GM06990 (cell line): ENCODE results near the gene CNN1.

Experiments
- DNase-seq: peaks from one replicate; pipeline ENCODE4 v3.0.0-alpha.2; 2011; ENCODE audit not compliant: insufficient read length; ENCODE audit errors: extremely low read depth
- H3K27me3 ChIP-seq: replicated peaks from 2 replicates; pipeline ENCODE4 v1.6.0; 2011; ENCODE audit warnings: low read length; ENCODE audit not compliant: control insufficient read depth, insufficient read depth
- H3K36me3 ChIP-seq: 2 replicates; pipeline ENCODE4 v1.5.1; 2011; ENCODE audit warnings: low read length; ENCODE audit not compliant: control insufficient read depth, insufficient read depth
- H3K4me3 ChIP-seq: replicated peaks from 2 replicates; pipeline ENCODE4 v1.5.1; 2011; ENCODE audit warnings: low read depth, mild to moderate bottlenecking, control low read depth, low read length
- CTCF ChIP-seq: IDR thresholded peaks from 2 replicates; pipeline ENCODE4 v1.5.1; 2011; ENCODE audit warnings: low read length, control low read depth, mild to moderate bottlenecking, inconsistent platforms; ENCODE audit not compliant: insufficient read depth, poor library complexity, severe bottlenecking

The CNN1 gene

DNA sequence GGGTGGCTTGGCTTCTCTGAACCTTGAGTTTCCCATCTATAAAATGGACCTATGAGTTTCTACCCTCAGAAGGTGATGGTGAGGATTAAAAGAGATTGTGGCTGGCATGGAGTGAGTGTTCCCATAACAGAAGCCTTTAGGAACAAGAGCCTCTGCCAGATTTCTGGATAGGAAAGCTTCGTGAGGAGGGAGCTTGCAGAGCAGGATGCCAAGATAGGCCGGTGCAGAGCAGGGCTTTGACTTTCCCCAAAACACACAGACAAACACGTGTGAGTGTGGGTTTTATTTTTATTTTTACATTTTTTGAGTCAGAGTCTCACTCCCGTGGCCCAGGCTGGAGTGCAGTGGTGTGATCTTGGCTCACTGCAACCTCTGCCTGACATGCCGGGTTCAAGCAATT lies 3.7 kb upstream of the CNN1 start:
- TF ChIP-seq CTCF: no peak
- no peaks in the 10 kb centered on the region for H3K27me3 ChIP-seq
- H3K36me3 ChIP-seq: no peaks in the 10 kb centered on the region
- no peak overlapping the region for H3K4me3 ChIP-seq
- DNase-seq: no peak

DNA sequence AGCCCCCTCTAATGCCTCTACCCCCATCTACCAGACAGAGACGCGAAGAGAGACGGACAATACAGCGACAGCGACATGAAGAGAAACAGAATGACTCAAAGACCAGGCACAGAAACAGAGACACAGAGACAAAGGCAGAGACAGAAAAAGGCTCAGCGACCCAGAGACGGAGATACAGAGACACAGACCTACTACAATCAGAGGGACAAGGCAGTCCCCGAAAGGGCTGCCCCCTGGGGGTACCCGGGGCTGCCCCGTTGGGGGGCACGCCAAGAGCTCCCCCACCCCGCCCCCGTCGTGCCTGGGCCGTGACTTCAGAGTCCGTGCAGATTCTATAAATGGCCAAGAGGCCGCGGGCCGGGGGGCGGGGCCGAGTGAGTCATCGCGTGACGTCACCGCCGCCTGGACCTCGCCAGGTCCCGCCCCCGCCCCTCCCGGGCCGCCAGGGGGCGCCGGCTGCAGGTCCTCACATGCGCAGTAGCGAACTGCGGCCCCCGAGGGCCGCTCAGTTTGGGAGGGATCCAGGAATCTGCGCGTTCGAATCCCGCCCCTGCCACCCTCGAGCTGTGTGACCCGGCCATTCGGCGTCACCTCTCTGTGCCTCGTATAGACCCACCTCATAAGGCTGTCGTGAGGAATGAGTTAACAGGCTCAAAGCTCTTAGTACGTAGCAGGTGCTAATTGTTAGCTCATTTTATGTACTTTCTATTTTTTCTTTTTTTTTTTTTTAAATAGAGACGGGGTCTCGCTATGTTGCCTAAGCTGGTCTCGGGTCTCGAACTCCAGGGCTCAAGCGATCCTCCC lies 2.7 kb upstream of the CNN1 start:
- Histone ChIP-seq H3K27me3 (no peaks in the 10 kb centered on the region), H3K4me3 (peak overlapping the region; percentile 60), H3K36me3 (no peaks in the 10 kb centered on the region)
- peak; percentile 92 for DNase-seq
- peak; percentile 79 for TF ChIP-seq CTCF

- H3K36me3 ChIP-seq: no peaks in the 10 kb centered on the region
- TF ChIP-seq CTCF: no peak
- H3K27me3 ChIP-seq: no peaks in the 10 kb centered on the region
- DNase-seq: no peak
- no peak overlapping the region for H3K4me3 ChIP-seq
Measured at GRCh38 chr19:11539495-11540365, 1.1 kb downstream of the CNN1 start.

DNA sequence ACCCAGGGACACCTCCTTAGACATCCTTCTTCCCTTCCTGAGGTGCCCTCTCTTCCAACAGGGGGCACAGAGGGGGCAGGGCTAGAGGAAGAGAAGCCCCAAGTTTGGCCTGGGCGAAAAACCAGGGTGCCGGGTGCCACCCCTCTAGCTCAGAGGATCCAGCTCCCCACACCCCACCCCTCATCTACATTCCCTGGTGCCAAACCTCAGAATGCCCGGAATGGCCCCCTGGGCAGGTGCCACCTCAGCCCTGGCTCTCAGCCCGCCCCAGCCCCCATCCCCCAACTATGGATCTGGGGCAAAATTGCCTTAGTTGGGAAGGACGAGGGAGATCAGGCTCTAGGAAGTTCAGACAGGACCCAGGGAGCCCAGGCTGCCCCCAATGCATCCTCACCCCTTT lies 2.0 kb downstream of the CNN1 start:
- DNase-seq: no peak
- TF ChIP-seq CTCF: no peak

GRCh38 chr19:11541238-11541637 lies 2.6 kb downstream of the CNN1 start:
- no peak overlapping the region for H3K4me3 ChIP-seq
- no peak for DNase-seq
- H3K27me3 ChIP-seq: no peaks in the 10 kb centered on the region
- TF ChIP-seq CTCF: no peak
- no peaks in the 10 kb centered on the region for H3K36me3 ChIP-seq

More for the DNA sequence above, 2.0 kb downstream of the CNN1 start:
- Histone ChIP-seq H3K27me3 (no peaks in the 10 kb centered on the region), H3K36me3 (no peaks in the 10 kb centered on the region), H3K4me3 (no peak overlapping the region)
